Peyer's patch (tissue), 4 donors: ENCODE results near the gene CSMD2.

Experiments
- POLR2A ChIP-seq, 2 donors: fragments of 450-650 bp; IDR thresholded peaks; one replicate each; pipeline ENCODE4 v1.5.1; 2017; ENCODE audit warnings: antibody characterized with exemption in 2 of 2, mild to moderate bottlenecking in 2 of 2, moderate library complexity in 2 of 2
- TF ChIP-seq, protein P1 (sequence below), 6 experiments: fragments of 450-650 bp in 4 of 6; fragments of 200-600 bp in 2 of 6; sonication (generic) in 1 of 6; IDR thresholded peaks; one replicate each; pipeline ENCODE4 v1.5.1; 2017 to 2019; ENCODE audit warnings: antibody characterized with exemption in 6 of 6, mild to moderate bottlenecking in 3 of 6, moderate library complexity in 1 of 6

DNA sequence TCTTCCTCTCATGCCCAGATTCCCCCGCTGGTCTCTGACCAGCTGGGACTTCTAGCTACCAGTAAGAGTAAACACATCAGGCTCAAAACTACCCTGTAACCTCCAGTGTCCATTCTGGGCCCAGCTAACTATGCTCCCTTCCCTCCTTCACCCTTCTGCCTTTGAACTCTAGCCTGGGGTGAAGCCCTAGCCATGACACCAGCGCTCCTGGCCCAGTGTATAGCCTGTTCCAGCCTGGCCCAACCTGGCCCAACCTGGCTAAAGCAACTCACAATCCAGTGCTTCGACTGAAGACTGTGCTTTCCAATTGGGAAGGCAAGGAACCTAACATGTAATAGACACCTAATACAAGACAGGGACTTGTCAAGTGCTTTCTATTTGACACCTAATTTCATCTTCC, 27.6 kb downstream of the CSMD2 start:
- TF ChIP-seq, protein P1, sequence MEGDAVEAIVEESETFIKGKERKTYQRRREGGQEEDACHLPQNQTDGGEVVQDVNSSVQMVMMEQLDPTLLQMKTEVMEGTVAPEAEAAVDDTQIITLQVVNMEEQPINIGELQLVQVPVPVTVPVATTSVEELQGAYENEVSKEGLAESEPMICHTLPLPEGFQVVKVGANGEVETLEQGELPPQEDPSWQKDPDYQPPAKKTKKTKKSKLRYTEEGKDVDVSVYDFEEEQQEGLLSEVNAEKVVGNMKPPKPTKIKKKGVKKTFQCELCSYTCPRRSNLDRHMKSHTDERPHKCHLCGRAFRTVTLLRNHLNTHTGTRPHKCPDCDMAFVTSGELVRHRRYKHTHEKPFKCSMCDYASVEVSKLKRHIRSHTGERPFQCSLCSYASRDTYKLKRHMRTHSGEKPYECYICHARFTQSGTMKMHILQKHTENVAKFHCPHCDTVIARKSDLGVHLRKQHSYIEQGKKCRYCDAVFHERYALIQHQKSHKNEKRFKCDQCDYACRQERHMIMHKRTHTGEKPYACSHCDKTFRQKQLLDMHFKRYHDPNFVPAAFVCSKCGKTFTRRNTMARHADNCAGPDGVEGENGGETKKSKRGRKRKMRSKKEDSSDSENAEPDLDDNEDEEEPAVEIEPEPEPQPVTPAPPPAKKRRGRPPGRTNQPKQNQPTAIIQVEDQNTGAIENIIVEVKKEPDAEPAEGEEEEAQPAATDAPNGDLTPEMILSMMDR (IDR thresholded peaks at IDR 0.05): no peak
- TF ChIP-seq POLR2A (IDR thresholded peaks at IDR 0.05): no peak
